Heart left ventricle (tissue), 16 donors: ENCODE results near the gene MMADHC. TPM values are rescaled to one million over a fixed set of nuclear protein-coding genes. Genes with fewer than 3 reads are reported as not detected.

Experiments used
- ATAC-seq, 4 donors: fragments of 200-7000 bp; cut with Tn5 transposase; one replicate each; pipeline ENCODE4 v1.9.1; 2020 to 2022; ENCODE audit warnings: moderate library complexity in 4 of 4, mild to moderate bottlenecking in 3 of 4, moderate number of reproducible peaks in 1 of 4
- DNase-seq, 5 donors: peaks; one replicate each; pipeline ENCODE4 v3.0.0-alpha.2; 2020
- H3K27ac ChIP-seq, 12 donors: fragments of 200-600 bp; sonication (generic) in 4 of 12; one replicate each; pipeline versions ENCODE4 v1.5.0 to v1.8.0; 2016 to 2022; ENCODE audit warnings: mild to moderate bottlenecking in 2 of 12
- H3K27me3 ChIP-seq, 9 donors: fragments of 200-600 bp; sonication (generic) in 2 of 9; one replicate each; pipeline versions ENCODE4 v1.5.1 to v1.8.0; 2016 to 2022; ENCODE audit warnings: mild to moderate bottlenecking in 3 of 9
- H3K36me3 ChIP-seq, 9 donors: fragments of 200-600 bp; sonication (generic) in 2 of 9; one replicate each; pipeline versions ENCODE4 v1.5.0 to v1.8.0; 2018 to 2022; ENCODE audit warnings: mild to moderate bottlenecking in 2 of 9
- H3K4me1 ChIP-seq, 12 donors: fragments of 200-600 bp; sonication (generic) in 4 of 12; one replicate each; pipeline versions ENCODE4 v1.5.0 to v1.8.0; 2016 to 2022; ENCODE audit warnings: mild to moderate bottlenecking in 3 of 12
- H3K4me3 ChIP-seq, 12 donors: fragments of 200-600 bp; sonication (generic) in 4 of 12; one replicate each; pipeline versions ENCODE4 v1.5.0 to v1.8.0; 2017 to 2022; ENCODE audit warnings: mild to moderate bottlenecking in 9 of 12, moderate library complexity in 4 of 12
- H3K9me3 ChIP-seq, 12 donors: fragments of 200-600 bp; sonication (generic) in 4 of 12; one replicate each; pipeline versions ENCODE4 v1.5.0 to v1.8.0; 2016 to 2022; ENCODE audit warnings: mild to moderate bottlenecking in 1 of 12
- POLR2A ChIP-seq, 2 donors: fragments of 450-650 bp; IDR thresholded peaks; one replicate each; pipeline ENCODE4 v1.6.1; 2017; ENCODE audit warnings: antibody characterized with exemption in 2 of 2, mild to moderate bottlenecking in 2 of 2, moderate library complexity in 2 of 2
- WGBS, 4 donors: extraction: QIAGEN DNeasy Blood & Tissue Kit in 2 of 4; methylation state at CpG; one replicate each; pipeline versions ENCODE4 v1.1.5 to v1.1.7; 2013 to 2018; 5-methylcytosine and 5-hydroxymethylcytosine counted together
- intact Hi-C, 10 donors: fragments of 100-400 bp; cut with DNase I; formaldehyde crosslinking; loops; one replicate each; pipeline versions ENCODE4 v1.11.1 to v1.14.2; 2022
- polyA plus RNA-seq, 2 donors: library from polyadenylated mRNA; stranded (reverse); fragments of 200-250 nt; gene quantifications; one replicate each; pipeline ENCODE4 v1.2.3, GENCODE V29; 2013
- total RNA-seq, 9 donors: library from RNA; depleted of rRNA in 2 of 9; stranded (reverse); fragments of >200 nt in 2 of 9; fragmentation: NEBNext Ultra II Directional in 3 of 9; extraction: Animal tissue kit (Norgen Biotek cat#: 25700) in 3 of 9; gene quantifications; one replicate each; pipeline versions ENCODE4 v1.1.0 to v1.2.4, GENCODE V29; 2016 to 2023
- TF ChIP-seq, protein P1 (sequence below), 12 donors: fragments of 200-600 bp; sonication (generic) in 4 of 12; IDR thresholded peaks; one replicate each; pipeline versions ENCODE4 v1.5.0 to v1.8.0; 2018 to 2022; ENCODE audit warnings: antibody characterized with exemption in 12 of 12, mild to moderate bottlenecking in 5 of 12
- donor health status: ischemic (EF 13 %, LVEDD 7.1; RV severe dilation, severe dysfunction).
- donor health status: healthy with polysubstance abuse.
- donor health status: DM: no; HTN: yes; CAD: no.
- donor health status: DM: no; HTN: no; CAD: no.
- donor health status: ischemic (EF 25% LVEDD 6.9; RV normal size, moderate dysfunction).
- donor health status: ischemic (EF 25% LVEDD 5.7; RV mildly dilated, moderate dysfunction).
- donor health status: healthy.
- donor health status: DM: yes; HTN: yes; CAD: no.
- donor health status: ischemic (EF 35%, LVEDD 5.7; RV mildly dilated, moderate dysfunction).
- donor health status: nonischemic (EF 11% LVEDD 7.7; RV severe dilation, severe dysfunction).
- donor health status: DM: yes; HTN: yes; CAD: no.
- donor health status: PGD.
- donor health status: ischemic (EF 29% LVEDD 5.4; RV normal size, mild dysfunction).
- donor health status: nonischemic (EF 23%, LVEDD 6.1; RV moderate dilation, normal function).

The MMADHC gene
- total and polyA plus RNA-seq, 11 donors, result 34.0 to 152 (median 117) TPM

DNA sequence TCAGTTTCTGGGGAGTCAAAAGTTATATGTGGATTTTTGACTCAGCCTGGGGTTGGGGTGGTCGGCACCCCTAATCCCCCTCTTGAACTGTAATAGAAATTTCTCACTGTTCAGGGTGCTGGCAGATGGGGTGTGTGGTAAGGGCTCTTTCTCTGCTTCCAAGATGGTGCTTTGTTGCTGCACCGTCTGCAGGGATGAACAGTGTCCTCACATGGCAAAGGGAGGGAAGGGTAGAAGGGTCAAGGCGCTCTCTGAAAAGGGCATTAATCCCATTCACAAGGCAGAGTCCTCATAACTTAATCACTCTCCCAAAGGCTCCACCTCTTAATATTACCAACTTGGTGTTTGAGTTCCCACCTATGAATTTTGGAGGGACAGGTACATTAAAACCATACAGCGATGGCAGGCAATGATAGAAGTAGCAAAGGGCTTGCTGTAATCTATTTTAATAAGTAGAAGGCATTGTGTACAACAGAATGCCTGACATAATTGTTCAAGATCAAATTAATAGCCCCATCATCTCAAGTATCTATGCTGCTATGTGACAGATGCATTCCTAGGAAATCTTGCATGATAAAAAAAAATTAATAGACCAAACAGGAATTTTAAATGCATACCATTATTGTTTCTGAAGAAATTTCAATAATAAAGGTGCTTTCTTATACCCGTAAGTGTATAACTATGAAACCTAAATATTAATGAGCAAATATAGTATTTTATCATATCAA is 28.1 kb downstream of the MMADHC start:
- Histone ChIP-seq H3K27me3 (no peaks in the 10 kb centered on the region), H3K9me3 (no peaks in the 10 kb centered on the region), H3K36me3 (no peaks in the 10 kb centered on the region), H3K4me3 (no peak overlapping the region), H3K27ac (no peak overlapping the region), H3K4me1 (peaks cover 0 to 13% (median 0%) of the 10 kb centered on the region in 12 donors)
- TF ChIP-seq POLR2A (IDR thresholded peaks at IDR 0.05), result no peak
- ATAC-seq (no peak), DNase-seq (no peak)
- WGBS, 4 donors, result 87 to 93% (median 90%) methylated on average over 5 of the region's 5 CpGs
- intact Hi-C loops, result loop anchor here in 9 of 10 donors (1.0 to 10.0 kb wide), 6 partner anchors 225 to 543 kb away; partner anchors contain the start of genes LYPD6 (in 1 of the 9) and LYPD6B (in 1 of the 9)

GRCh38 chr2:149556452-149556851 is 31.1 kb downstream of the MMADHC start:
- TF ChIP-seq POLR2A (IDR thresholded peaks at IDR 0.05), result no peak
- TF ChIP-seq, protein P1, sequence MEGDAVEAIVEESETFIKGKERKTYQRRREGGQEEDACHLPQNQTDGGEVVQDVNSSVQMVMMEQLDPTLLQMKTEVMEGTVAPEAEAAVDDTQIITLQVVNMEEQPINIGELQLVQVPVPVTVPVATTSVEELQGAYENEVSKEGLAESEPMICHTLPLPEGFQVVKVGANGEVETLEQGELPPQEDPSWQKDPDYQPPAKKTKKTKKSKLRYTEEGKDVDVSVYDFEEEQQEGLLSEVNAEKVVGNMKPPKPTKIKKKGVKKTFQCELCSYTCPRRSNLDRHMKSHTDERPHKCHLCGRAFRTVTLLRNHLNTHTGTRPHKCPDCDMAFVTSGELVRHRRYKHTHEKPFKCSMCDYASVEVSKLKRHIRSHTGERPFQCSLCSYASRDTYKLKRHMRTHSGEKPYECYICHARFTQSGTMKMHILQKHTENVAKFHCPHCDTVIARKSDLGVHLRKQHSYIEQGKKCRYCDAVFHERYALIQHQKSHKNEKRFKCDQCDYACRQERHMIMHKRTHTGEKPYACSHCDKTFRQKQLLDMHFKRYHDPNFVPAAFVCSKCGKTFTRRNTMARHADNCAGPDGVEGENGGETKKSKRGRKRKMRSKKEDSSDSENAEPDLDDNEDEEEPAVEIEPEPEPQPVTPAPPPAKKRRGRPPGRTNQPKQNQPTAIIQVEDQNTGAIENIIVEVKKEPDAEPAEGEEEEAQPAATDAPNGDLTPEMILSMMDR (IDR thresholded peaks at IDR 0.05), result no peak
- no peak for ATAC-seq

DNA sequence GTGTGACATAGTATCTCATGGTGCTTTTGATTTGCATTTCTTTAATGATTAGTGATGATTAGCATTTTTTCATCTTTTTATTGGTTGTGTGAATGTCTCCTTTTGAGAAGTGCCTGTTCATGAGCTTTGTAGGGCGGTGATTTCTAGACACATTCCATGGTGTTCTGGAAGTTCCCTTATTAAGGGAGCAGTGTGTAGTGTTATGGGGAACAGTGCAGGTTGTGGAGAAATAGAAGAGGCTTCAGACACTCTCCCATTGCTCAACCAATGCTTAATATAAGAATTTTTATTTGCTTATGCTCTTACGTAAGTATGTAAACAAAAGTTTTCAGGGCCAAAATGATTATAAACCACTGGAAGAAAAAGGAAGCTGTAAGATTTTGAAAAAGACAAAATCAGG is 34.7 kb downstream of the MMADHC start:
- no peak for DNase-seq
- Histone ChIP-seq H3K36me3 (no peaks in the 10 kb centered on the region), H3K9me3 (peaks cover 0 to 2% (median 0%) of the 10 kb centered on the region in 12 donors), H3K27me3 (no peaks in the 10 kb centered on the region), H3K27ac (no peak overlapping the region), H3K4me1 (no peaks in the 10 kb centered on the region), H3K4me3 (no peak overlapping the region)
- no peak for ATAC-seq
- no peak for TF ChIP-seq POLR2A (IDR thresholded peaks at IDR 0.05)
- TF ChIP-seq, protein P1 (IDR thresholded peaks at IDR 0.05), result no peak
- intact Hi-C loops, result no loop called here
- 93 to 97% (median 95%) methylated on average over 2 of the region's 2 CpGs for WGBS, 4 donors

More at GRCh38 chr2:149556452-149556851, 31.1 kb downstream of the MMADHC start:
- H3K27me3 ChIP-seq, result no peaks in the 10 kb centered on the region
- H3K4me1 ChIP-seq, result peaks cover 0 to 2% (median 0%) of the 10 kb centered on the region in 12 donors
- H3K27ac ChIP-seq, result no peak overlapping the region
- no peak for DNase-seq
- H3K9me3 ChIP-seq, result peaks cover 0 to 2% (median 0%) of the 10 kb centered on the region in 12 donors
- no peak overlapping the region for H3K4me3 ChIP-seq
- intact Hi-C loops, result no loop called here
- 58 to 78% (median 67%) methylated on average over 1 of the region's 1 CpG for WGBS, 4 donors
- no peaks in the 10 kb centered on the region for H3K36me3 ChIP-seq

DNA sequence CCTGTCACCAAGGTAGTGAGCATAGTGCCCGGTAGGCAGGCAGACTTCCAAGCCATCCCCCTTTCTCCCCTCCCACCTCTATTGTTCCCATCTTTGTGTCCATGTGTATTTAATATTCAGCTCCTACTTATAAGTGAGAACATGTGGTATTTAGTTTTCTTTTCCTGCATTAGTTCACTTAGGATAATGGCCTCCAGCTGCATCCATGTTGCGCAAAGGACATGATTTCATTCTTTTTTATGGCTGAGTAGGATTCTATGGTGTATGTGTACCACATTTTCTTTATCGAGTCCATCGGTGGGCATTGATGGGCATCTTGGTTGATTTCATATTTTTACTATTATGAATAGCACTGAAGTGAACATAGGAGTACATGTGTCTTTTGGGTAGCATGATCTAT is 35.3 kb downstream of the MMADHC start:
- DNase-seq (no peak), ATAC-seq (no peak)
- intact Hi-C loops, result no loop called here
- no peak for TF ChIP-seq POLR2A (IDR thresholded peaks at IDR 0.05)
- TF ChIP-seq, protein P1 (IDR thresholded peaks at IDR 0.05), result no peak
- Histone ChIP-seq H3K27me3 (no peaks in the 10 kb centered on the region), H3K36me3 (no peaks in the 10 kb centered on the region), H3K4me3 (no peak overlapping the region), H3K27ac (no peak overlapping the region), H3K4me1 (no peaks in the 10 kb centered on the region), H3K9me3 (peaks cover 0 to 2% (median 0%) of the 10 kb centered on the region in 12 donors)
- 94 to 96% (median 95%) methylated on average over 4 of the region's 4 CpGs for WGBS, 4 donors
